Lower leg skin (tissue), 4 donors: ENCODE data around the gene NFKBIE. TPM values are rescaled to one million over a fixed set of nuclear protein-coding genes. Genes with fewer than 3 reads are reported as not detected.

Experiments used
- DNase-seq, 2 donors: peaks; one replicate each; pipeline ENCODE4 v3.0.0-alpha.2; 2019; ENCODE audit warnings: low spot score in 2 of 2
- H3K4me3 ChIP-seq: fragments of 200-600 bp; sonication (generic); 2 replicates; pipeline ENCODE4 v1.5.1; 2017; ENCODE audit warnings: mild to moderate bottlenecking, low read depth; ENCODE audit not compliant: poor library complexity, severe bottlenecking
- CTCF ChIP-seq, 3 donors: fragments of 450-650 bp; IDR thresholded peaks; one replicate each; pipeline ENCODE4 v1.5.1; 2016; ENCODE audit warnings: antibody characterized with exemption in 3 of 3, mild to moderate bottlenecking in 3 of 3, moderate library complexity in 2 of 3
- POLR2A ChIP-seq, 2 donors: fragments of 450-650 bp; IDR thresholded peaks; one replicate each; pipeline ENCODE4 v1.6.1; 2016 to 2017; ENCODE audit warnings: antibody characterized with exemption in 2 of 2, mild to moderate bottlenecking in 1 of 2, moderate library complexity in 1 of 2
- WGBS, 2 donors: methylation state at CpG; one replicate each; pipeline ENCODE4 v1.1.5; 2018; 5-methylcytosine and 5-hydroxymethylcytosine counted together
- intact Hi-C: fragments of 100-400 bp; cut with DNase I; formaldehyde crosslinking; loops from one replicate; pipeline ENCODE4 v1.15.0; 2023; ENCODE audit warnings: low total_unique reads
- total RNA-seq, 4 donors: library from RNA; depleted of rRNA; stranded (reverse); fragments of >200 nt; gene quantifications; one replicate each; pipeline ENCODE4 v1.1.0, GENCODE V29; 2016

Gene NFKBIE
- total RNA-seq, 4 donors from 2014 or later = 10.8 to 21.1 (median 17.3) TPM

- WGBS, 2 donors = 84% methylated on average over 18 to 22 of the region's 25 CpGs
- DNase-seq = no peak
- TF ChIP-seq CTCF (IDR thresholded peaks at IDR 0.05) = no peak
- TF ChIP-seq POLR2A (IDR thresholded peaks at IDR 0.05) = no peak
- H3K4me3 ChIP-seq = no peak overlapping the region
- intact Hi-C loops = no loop called here
Observed at GRCh38 chr6:44304282-44305199, 39.2 kb upstream of the NFKBIE start.

DNA sequence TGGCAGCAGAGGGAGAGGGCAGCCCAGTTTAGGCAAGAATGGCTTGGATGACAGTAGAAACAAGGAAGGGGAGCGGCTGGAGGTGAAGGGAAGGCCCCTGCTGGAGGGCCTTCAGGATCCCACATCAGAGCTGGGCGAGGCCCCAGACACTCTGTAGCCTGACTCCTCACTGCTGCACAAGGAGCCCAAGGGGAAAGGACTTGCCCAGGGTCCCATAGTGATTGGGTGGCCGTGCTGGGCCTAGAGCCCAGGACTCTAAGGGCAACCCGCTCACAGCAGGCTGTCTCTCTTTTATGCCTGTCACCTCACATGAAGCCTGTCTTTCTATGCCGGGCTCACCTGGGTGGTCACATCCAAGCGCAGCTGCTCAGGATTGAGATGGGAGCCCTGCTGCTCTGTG is 38.5 kb upstream of the NFKBIE start:
- intact Hi-C loops = no loop called here
- DNase-seq = no peak
- 94 to 95% methylated on average over 6 of the region's 6 CpGs for WGBS, 2 donors
- TF ChIP-seq POLR2A (IDR thresholded peaks at IDR 0.05) (no peak), CTCF (IDR thresholded peaks at IDR 0.05) (no peak)
- H3K4me3 ChIP-seq = no peak overlapping the region

DNA sequence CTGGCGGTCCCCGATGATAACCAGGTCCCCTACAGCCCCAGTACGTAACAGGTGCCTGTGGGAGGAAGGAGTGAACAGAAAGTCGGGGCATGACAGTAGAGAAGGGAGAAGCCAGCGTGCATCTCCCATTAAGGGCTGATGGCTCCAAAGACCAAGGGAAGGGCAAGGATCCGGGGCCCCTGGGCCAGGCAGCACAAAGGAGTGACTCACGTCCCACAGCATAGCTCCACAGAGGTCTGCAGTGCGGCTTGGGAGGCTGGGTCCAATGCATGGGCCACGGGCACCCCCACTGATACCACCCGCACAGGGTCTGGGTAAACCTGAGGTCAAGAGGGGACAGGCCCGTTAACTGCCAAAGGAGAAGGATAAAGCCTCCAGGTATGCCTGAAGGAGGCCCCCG is 37.5 kb upstream of the NFKBIE start:
- no peak overlapping the region for H3K4me3 ChIP-seq
- intact Hi-C loops = no loop called here
- TF ChIP-seq CTCF (IDR thresholded peaks at IDR 0.05) = no peak
- TF ChIP-seq POLR2A (IDR thresholded peaks at IDR 0.05) = no peak
- 88 to 97% methylated on average over 10 to 12 of the region's 12 CpGs for WGBS, 2 donors
- no peak for DNase-seq

GRCh38 chr6:44301782-44302564 is 36.6 kb upstream of the NFKBIE start:
- TF ChIP-seq CTCF (IDR thresholded peaks at IDR 0.05) (no peak), POLR2A (IDR thresholded peaks at IDR 0.05) (no peak)
- intact Hi-C loops = no loop called here
- no peak for DNase-seq
- 88% methylated on average over 14 of the region's 14 CpGs for WGBS, 2 donors
- H3K4me3 ChIP-seq = no peak overlapping the region

- DNase-seq = no peak
- 92 to 97% methylated on average over 5 to 8 of the region's 8 CpGs for WGBS, 2 donors
- H3K4me3 ChIP-seq = no peak overlapping the region
- TF ChIP-seq CTCF (IDR thresholded peaks at IDR 0.05) (no peak), POLR2A (IDR thresholded peaks at IDR 0.05) (no peak)
- intact Hi-C loops = no loop called here
Observed at GRCh38 chr6:44301106-44301505, 35.8 kb upstream of the NFKBIE start.
